Vagina (tissue), 2 donors: Measurements from ENCODE around the gene AGPAT1.

Experiments
- CTCF ChIP-seq, 3 experiments: fragments of 450-650 bp in 2 of 3; fragments of 200-600 bp in 1 of 3; sonication (generic) in 1 of 3; IDR thresholded peaks; one replicate each; pipeline ENCODE4 v1.5.1; 2017 to 2019; ENCODE audit warnings: antibody characterized with exemption in 3 of 3, mild to moderate bottlenecking in 2 of 3, moderate library complexity in 2 of 3
- POLR2AphosphoS5 ChIP-seq, 2 donors: sonication (generic); formaldehyde crosslinking; IDR thresholded peaks; one replicate each; pipeline ENCODE4 v1.9.0; 2017; ENCODE audit warnings: antibody characterized with exemption in 2 of 2, mild to moderate bottlenecking in 2 of 2, low read depth in 1 of 2; ENCODE audit not compliant: insufficient read depth in 1 of 2

GRCh38 chr6:32223258-32224235 lies 47.7 kb upstream of the AGPAT1 start, which contains the start of gene NOTCH4:
- no peak for TF ChIP-seq POLR2AphosphoS5 (IDR thresholded peaks at IDR 0.05; ENCODE audit: insufficient read depth in 1 of 2, low read depth in 1 of 2)
- no peak for TF ChIP-seq CTCF (IDR thresholded peaks at IDR 0.05)
